NCI-H2227 (cell line): Measurements from ENCODE around the gene BCAR1.
"Not testable (repeated sequence)": the region's sequence is repeated elsewhere in the genome, so short reads cannot be mapped to it uniquely, and the experiment has no call there.

ENCODE experiments used
- DNase-seq: peaks from one replicate; lab custom pipeline; 2025; ENCODE audit not compliant: unreplicated experiment; lab: John Stamatoyannopoulos, UW

The BCAR1 gene

DNA sequence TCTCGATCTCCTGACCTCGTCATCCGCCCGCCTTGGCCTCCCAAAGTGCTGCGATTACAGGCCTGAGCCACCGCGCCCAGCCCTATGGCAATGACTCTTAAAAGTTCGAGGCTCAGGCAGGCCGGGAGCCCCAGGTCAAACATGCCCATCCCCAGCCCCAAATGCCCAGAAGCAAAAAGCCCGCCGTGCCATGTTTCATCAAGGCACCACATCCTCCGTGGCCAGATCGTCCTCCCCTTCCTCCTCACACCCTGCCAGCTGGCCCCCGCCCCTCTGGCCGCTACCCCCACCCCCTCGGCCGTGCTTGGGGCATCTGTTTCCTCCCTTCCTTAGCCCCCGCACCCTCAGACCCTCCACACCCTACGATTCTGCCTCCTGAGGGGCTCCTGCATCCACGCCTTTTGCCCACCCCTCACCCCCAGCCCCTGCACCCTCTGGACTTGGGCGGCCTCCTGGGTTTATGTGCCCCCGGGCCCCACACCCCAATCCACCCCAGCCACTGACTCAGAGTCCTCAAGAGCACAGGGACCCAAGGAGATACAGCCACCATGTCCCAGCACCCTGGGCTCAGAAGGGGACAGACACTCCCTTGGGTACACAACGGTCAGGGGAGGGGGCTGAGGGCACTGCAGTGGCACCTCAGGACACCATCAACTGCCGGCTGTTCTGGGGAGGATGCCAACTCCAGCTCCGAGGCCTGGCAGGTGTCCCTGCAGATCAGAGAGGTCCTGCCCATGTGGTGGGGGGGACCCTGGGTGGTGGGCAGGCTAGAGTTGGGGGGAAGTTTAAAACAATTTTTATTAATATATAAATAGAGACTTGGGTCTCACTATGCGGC is 25.5 kb downstream of the BCAR1 start:
- no peak for DNase-seq

DNA sequence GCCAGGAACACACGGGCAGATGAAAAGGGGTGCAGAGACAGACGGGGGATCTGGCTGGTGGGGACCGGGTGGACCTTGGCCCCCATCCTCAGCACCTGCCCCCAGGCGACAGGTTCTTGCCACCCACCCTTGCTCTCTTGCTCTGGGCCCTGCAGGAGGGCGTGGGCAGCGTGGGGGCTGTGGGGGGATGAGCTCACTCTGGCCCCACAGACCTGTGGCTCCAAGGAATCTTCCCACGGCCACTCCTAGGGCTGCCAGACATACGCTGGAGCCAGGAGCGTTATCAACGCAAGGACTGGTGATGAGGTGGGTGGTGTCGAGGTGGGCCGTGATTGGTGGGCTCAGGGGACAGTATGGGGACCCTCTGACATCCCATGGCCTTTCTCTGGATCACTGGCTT is 26.3 kb downstream of the BCAR1 start:
- DNase-seq, result no peak

DNA sequence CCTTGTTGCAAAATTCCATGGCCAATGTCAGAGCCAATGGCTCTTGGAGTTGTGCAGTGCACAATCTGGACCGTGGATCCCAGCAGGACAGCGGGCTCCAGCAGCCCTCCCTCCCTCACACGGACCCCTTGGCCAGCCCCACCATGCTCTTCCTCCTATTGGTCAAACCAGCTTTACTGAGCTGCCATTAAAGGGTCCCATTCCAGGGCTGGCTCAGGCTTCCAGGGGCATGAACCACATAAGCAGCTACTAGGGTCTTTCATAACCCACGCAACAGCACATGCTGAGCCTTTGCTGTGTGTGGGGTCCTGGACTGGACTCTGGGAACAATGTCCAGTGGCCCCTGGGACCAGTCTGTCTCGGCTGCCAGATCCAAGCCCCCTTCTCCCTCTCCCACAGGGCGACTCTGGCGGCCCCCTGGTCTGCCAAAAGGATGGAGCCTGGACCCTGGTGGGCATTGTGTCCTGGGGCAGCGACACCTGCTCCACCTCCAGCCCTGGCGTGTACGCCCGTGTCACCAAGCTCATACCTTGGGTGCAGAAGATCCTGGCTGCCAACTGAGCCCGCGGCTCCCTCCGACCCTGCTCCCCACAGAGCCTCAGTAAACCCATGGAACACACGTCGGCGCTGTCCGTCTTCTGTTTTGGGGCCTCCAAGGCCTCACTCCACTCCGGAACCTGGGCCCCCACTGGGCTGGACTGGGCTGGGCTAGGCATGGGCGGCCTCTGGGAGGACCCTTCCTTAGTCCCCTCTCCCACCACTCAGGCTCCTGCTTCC is 26.9 kb downstream of the BCAR1 start:
- no peak for DNase-seq

DNA sequence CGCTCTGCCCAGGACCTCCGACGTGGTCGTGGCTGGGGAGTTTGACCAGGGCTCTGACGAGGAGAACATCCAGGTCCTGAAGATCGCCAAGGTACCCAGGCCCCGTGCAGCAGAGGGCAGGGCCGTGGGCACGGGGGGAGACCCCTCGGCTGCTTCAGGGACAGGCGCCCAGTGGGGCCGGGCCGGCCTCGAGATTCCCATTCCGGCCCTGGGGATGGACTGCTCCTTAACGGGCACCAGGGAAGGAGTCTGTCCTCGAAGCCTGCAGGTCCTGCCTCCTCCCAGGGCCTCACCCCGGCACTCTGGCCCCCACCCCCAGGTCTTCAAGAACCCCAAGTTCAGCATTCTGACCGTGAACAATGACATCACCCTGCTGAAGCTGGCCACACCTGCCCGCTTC is 28.3 kb downstream of the BCAR1 start:
- not testable (repeated sequence) for DNase-seq

DNA sequence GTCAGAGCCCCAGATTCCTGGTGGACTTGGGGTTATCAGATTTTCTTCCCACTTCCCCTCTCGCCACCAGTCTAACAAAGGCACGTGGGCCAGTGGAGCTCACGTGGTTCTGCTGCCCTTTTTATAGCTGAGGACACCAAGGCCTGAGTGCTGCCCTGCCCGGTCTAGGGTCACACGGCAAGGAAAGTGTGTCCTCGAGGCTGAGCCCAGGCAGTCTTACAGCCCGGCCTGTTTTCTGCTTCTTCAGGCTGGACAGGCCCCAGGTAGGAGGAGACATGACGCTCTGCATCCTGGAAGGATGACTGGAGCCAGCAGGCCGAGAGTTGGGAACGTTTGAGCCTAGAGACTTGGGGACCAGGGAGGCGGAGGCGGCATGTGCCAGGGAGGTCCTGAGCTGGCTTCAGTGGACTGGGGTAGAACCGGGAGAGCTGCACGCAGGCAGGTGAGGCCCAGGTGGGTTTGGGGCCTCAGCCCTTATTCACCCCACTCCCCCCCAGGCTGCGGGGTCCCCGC is 29.1 kb downstream of the BCAR1 start:
- no peak for DNase-seq

DNA sequence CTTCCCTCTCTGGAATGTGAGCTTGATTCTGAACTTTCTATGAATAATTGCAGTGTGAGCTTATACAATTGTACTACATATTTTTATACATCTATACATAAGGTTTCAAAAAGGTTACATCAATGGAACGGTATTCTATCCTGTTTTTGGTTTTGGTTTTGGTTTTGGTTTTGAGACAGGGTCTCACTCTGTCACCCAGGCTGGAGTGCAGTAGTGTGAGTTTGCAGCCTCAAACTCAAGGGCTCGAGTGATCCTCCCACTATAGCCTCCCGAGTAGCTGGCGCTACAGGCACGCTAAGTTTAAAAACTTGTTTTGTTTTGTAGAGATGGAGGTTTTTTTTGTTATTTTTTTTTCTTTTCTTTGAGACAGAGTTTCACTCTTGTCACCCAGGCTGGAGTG is 31.6 kb downstream of the BCAR1 start:
- no peak for DNase-seq

DNA sequence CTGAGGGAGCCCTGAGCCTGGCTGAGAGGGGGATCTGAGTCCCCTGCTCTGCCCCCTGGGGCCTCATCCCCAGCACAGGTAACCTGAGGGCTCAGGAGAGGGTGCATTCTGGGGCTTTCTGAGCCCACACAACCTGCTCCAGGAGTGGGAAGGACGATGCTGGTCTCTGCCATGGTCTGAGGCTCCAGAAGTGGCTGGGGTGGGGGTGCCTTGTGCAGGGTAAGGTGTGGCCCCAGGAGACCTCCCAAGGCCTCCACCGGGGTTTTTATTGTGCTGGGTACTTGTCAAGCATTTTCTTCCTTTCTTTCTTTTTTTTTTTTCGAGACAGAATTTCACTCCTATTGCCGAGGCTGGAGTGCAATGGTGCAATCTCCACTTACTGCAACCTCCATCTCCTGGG is 32.3 kb downstream of the BCAR1 start:
- DNase-seq, result no peak

DNA sequence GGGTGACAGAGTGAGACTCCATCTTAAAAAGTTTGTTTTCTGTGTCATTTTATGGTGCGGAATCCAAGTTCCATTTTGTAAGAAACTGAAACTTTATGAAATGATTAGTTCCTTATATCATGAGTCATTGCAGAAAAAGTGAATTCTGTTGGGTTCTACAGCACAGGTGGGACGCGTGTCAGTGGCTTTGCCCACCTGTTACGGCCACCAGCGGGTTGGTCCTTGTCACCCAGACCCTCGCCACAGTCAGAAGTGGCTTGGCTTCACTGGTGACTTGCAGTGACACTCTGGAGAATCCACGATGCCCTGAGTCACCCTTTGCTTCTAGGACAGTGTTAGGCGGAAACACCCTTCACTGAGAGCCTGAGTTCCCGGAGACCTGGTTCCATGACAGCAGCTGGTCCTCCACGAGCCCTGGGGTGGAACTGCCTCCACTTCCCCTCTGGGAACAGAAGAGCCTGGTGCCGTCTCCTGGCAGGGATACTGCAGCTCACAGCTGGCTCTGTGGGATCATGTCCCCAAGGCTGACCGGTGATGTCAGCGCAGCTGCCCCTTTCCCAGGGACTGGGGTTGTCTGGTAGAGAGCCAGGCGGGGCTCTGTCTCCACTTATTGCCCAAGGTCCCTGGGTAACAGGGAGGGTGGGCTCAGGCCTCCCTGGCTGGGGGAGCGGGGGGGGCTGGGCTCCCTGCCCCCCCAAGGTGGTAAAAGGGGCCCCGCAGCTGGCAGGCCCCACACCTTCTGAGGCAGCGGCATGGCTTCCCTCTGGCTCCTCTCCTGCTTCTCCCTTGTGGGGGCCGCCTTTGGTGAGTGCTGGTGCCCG is 33.0 kb downstream of the BCAR1 start, which contains the start of gene CTRB1:
CTRB1 (plus strand) TSS at position 733 of the 821 bp plus-strand sequence; CDS start at position 753, 20 bp downstream.
- DNase-seq, result no peak

DNA sequence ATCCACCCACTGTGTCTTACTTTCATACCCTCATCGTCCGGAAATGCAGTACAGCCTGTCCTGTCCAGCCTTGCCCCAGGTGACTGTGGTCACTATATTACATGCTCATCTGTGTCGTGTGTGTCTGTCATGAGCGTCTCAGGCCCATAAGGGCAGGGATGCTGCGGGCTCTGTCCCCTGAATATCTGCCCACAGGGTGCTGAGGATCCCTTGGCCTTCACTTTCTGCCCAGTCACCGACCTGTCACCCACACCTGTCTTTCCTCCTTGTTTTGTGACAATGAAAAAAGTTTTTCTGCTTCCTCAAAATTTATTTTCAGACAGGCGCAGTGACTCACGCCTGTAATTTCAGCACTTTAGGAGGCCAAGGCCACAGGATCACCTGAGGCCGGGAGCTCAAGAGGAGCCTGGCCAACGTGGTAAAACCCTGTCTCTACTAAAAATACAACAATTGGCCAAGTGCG is 34.0 kb downstream of the BCAR1 start:
- DNase-seq, result no peak

DNA sequence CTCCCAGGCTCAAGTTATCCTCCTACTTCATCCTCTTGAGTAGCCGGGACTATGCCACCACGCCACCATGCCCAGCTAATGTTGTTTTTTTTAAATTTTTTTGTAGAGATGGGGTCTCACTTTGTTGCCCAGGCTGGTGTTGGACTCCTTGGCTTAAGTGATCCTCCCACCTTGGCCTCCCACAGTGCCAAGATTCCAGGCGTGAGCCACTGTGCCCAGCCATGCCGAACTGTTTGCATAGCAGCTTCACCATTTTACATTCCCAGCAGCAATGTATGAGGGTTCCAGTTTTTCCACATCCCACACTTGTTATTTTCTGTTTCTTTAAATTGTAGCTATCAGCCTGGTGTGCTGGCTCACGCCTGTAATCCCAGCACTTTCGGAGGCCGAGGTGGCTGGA is 34.8 kb downstream of the BCAR1 start:
- no peak for DNase-seq

DNA sequence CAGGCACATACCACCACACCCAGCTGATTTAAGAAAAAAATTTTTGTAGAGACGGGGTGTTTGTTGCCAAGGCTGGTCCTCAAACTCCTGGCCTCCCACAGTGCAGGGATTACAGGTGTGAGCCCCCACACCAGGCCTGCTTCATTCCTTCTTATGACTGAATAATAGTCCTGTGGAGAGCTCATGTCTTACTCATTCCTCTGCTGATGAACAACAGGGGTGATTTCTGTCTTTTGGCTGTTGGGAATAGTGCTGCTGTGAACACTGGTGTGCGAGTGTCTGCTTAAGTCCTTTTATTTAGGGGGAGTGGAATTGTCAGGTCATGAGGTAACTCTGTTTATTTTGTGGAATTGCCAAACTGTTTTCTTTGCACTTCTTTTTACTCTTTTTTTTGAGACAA is 35.3 kb downstream of the BCAR1 start:
- DNase-seq, result no peak

DNA sequence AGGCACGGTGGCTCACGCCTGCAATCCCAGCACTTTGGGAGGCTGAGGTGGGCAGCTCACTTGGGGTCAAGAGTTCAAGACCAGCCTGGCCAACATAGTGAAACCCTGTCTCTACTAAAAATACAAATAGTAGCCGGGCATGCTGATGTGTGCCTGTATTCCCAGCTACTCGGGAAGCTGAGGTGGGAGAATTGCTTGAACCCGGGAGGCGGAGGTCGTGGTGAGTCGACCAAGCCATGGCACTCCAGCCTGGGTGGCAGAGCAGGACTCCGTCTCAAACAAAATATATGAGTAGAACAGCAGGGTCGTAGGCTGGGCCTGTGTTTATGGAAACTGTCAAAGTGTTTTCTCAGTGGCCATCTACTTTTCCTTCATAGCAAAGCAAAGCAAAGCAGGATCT is 40.1 kb downstream of the BCAR1 start:
- not testable (repeated sequence) for DNase-seq

DNA sequence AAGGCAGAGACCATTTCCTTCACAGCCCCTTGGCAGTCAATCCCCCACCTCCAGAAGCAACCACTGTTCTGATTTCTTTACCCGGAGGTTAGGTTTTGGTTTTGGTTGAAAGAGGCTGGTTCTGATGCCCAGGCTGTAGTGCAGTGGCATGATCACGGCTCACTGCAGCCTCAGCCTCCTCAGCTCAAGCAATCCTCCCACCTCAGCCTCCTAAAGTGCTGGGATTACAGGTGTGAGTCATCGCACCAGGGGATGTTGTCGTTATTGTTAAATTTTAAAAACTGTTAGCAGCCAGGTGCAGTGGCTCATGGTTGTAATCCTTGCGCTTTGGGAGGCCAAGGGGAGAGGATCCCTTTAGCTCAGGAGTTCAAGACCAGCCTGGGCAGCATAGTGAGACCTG is 41.5 kb downstream of the BCAR1 start:
- DNase-seq, result no peak

DNA sequence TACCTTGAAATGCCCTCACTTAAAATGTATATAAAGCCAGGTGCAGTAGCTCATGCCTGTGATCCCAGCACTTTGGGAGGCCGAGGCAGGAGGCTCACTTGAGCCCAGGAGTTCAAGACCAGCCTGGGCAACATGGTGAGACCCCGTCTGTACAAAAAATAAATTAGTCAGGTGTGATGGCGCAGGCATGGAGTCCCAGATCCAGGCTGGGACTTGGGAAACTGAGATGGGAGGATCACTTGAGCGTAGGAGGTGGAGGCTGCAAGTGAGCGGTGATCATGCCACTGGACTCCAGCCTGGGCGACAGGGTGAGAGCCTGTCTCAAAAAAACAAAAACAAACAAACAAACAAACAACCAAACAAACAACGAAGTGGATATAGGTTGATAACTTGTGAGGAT is 41.9 kb downstream of the BCAR1 start:
- DNase-seq, result not testable (repeated sequence)

DNA sequence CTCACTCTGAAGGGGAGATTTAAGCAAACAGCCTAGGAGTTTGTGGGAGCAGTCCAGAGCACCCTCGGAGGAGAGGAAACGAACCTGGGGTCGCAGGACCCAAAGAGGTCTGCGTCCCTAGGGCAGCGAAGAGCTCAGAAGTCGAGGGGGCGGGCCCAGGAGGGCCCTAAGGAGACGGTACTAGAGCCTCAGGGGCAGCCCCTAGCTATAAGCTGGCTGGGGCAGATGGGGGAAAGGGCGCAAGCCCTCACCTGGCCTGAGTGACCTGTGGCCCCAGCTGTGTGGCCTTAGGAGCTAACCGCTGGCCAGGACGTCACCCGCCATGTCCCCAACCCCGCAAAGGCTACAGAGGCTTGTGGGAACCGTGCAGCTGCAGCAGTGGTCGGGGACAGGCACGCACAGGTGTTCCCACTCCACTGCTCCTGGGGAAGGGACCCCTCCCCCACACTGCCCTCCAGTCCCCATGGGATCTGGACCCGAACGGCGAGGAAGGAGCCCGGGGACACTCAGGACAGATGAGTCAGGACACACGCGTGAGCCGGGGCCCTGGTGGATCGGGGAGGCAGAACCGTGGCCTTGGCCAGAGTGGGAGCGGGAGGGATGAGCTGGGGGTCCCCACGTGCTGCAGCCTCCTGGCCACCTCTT is 42.4 kb downstream of the BCAR1 start:
- DNase-seq, result no peak

DNA sequence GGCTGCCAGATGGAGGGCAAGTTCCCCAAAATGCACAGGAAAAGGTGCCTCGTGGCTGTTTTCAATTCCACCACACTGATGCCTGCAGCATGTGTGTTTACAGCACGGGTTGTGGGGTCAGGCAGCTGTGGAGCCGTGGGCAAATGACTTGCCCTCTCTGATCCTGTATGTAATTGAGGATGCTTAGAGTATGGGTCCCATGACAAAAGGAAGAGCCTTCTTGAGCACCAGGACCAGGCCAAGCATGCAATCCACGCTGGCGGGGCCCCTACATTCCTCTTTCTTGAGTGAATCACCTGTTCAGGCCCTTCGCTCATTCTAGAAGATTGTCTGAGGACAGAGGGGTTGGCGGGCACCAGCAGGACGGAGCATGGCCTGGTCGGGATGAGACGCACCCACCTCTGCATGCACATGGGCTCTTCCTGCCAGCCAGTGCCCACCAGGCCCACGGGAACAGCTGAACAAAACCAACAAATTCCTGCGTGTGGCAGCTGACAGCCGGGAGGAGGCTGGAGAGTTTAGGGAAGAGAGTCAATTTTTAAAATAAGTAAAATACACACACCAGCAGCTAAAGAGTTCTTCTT is 43.1 kb downstream of the BCAR1 start:
- DNase-seq, result no peak

DNA sequence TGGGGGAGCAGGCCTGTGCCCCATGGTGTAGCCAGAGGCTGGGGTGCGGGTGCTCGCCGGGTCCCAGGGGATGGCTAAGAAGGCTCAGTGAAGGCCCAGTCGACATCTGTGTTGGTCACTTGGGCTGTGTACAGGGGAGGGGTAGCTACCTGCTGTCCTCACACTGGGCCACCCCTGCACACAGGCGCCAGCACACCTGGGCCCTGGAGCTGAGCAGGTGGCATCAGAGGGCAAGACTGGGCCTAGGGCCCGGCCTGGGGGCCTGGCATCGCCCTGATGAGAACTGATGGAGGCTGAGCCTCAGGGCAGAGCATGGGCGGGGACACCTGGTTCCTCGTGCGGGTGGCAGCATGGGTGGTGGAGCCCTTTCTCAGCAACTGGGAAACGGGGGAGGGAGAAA is 43.6 kb downstream of the BCAR1 start:
- DNase-seq, result no peak

DNA sequence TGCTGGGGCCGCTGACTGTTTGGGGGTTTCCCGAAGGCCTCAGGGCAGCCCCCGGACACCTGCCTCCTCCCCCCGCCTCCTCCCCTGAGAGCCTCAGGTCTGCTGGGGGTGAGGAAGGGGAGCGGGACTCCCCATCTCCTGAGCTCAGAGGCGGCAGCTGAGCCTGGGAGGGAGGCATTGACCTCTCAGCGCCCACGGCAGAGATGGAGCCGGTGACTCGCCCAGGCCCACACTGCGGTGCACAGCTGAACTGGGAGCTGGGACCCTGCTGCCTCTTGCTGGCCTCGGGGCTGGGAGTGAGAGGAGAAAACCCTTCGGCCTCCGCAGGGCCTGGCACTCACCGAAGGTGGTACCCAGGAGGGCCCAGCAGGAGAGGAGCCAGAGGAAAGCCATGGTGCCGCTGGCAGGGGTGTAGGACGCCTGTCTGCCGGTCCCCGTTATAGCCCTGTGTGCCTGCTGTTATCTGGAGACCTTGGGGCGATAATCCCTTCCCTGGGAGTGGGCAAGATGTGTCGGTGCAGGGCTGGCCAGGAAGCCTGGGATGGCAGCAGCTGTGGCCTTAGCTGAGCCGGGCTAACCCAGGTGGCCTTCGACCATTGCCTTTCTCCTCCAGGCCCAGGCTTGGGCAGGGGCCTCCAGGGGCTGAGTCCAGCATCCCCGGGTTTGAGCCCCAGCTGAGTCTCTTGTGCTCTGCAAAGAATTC is 44.5 kb downstream of the BCAR1 start, which contains the start of gene CTRB2:
CTRB2 (minus strand) TSS at position 413 of the 703 bp plus-strand sequence; CDS start at position 393, 20 bp downstream.
- DNase-seq, result no peak

DNA sequence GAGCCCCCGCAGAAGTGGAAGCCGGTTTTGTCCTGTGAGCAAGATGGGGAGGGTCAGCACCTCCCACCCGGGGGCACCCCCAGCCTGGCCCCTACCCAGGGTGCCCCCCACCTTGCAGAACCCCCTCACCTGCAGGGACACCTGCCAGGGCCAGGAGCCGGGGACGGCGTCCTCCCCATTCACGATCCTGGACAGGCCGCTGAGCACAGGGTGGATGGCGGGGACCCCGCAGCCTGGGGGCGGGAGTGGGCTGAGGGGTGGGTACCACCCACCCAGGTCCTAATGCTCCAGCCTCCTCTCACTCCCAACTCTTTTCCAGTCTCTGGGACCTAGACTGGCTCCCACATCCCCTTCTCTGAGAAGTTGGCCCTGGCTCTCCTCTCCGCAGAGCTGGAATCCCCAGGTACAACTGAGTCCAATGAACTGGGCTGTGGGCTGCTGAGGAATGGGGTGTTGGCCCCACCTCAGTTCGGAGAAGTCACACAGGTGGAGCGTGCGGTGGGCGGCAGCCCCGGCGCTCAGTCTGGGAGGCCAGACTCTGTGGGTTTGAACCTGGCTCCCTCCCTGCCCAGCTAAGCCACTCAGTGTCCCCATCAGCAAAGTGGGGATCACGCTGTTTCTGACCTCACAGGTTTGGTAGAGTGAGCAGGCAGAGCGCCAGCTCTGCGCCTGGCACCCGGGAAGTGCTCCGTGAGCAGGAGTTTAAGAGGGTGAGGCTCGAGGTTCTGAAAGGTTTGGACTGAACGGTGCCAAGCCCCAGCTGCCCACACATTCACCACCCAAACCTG is 45.3 kb downstream of the BCAR1 start:
- DNase-seq, result not testable (repeated sequence)
